Astrocyte of the cerebellum (primary cell): Measurements from ENCODE around the gene ARMCX2.
"Not testable (repeated sequence)": the region's sequence is repeated elsewhere in the genome, so short reads cannot be mapped to it uniquely, and the experiment has no call there.

Experiments used
- DNase-seq: peaks from one replicate; pipeline ENCODE4 v3.0.0-alpha.2; 2011; ENCODE audit warnings: low read depth
- H3K4me3 ChIP-seq: 2 replicates; pipeline ENCODE4 v1.5.1; 2011; ENCODE audit warnings: mild to moderate bottlenecking, low read depth, low read length, moderate library complexity
- CTCF ChIP-seq: IDR thresholded peaks from 2 replicates; pipeline ENCODE4 v1.5.1; 2012; ENCODE audit warnings: low read length, low read depth, moderate library complexity, mild to moderate bottlenecking; ENCODE audit errors: missing control alignments
- in situ Hi-C: cut with HindIII; loops from 2 replicates; pipeline ENCODE4 v1.10.0; 2017; ENCODE audit warnings: low sequenced_read_pairs

Gene ARMCX2

DNA sequence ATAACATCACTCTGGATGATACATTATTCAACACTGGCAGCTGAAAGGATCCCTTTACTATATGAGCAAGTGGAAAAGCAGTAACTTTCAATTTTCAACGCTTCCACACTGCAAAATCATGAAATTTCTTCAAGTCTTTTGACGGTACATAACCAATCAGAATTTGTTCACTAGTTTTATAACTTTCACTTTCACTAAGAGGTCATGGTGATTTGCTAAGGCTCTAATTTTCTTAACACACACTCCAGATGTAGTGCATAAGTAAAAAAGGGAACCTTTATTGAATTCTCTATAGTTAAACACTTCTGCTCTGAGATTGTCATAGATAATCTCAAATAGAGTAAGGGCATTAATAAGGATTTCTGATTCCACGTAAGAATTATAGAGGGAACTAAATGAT, 4.1 kb downstream of the ARMCX2 start:
- in situ Hi-C loops = no loop called here
- no peak overlapping the region for H3K4me3 ChIP-seq
- TF ChIP-seq CTCF = no peak
- no peak for DNase-seq

GRCh38 chrX:101647716-101648115, 11.9 kb downstream of the ARMCX2 start:
- H3K4me3 ChIP-seq, in situ Hi-C loops, DNase-seq: not testable (repeated sequence)

DNA sequence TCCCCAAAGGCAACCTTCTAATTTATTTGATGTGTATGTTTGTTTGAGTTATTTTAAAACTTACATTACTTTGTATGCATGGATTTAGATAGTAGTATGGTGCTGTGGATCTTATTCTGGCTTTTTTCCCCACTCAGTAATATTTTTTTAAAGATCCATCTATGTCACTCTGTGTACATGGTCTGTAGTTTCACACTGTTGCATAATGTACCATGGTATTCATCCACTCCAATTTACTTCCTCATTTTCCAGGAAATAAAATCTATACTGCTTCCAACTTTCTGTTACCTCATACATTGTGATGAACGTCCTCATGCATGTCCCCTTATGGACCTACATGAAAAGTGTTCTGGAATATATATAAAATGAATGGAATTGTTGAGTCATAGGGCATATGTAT, 17.6 kb downstream of the ARMCX2 start:
- no peak overlapping the region for H3K4me3 ChIP-seq
- no peak for TF ChIP-seq CTCF
- no peak for DNase-seq
- in situ Hi-C loops = no loop called here

- in situ Hi-C loops = no loop called here
- no peak overlapping the region for H3K4me3 ChIP-seq
- no peak for DNase-seq
- no peak for TF ChIP-seq CTCF
These were observed 20.1 kb downstream of the ARMCX2 start for GRCh38 chrX:101639583-101639982.

GRCh38 chrX:101619364-101619763, 40.3 kb downstream of the ARMCX2 start:
- no peak overlapping the region for H3K4me3 ChIP-seq
- in situ Hi-C loops = no loop called here
- DNase-seq = no peak
- no peak for TF ChIP-seq CTCF

DNA sequence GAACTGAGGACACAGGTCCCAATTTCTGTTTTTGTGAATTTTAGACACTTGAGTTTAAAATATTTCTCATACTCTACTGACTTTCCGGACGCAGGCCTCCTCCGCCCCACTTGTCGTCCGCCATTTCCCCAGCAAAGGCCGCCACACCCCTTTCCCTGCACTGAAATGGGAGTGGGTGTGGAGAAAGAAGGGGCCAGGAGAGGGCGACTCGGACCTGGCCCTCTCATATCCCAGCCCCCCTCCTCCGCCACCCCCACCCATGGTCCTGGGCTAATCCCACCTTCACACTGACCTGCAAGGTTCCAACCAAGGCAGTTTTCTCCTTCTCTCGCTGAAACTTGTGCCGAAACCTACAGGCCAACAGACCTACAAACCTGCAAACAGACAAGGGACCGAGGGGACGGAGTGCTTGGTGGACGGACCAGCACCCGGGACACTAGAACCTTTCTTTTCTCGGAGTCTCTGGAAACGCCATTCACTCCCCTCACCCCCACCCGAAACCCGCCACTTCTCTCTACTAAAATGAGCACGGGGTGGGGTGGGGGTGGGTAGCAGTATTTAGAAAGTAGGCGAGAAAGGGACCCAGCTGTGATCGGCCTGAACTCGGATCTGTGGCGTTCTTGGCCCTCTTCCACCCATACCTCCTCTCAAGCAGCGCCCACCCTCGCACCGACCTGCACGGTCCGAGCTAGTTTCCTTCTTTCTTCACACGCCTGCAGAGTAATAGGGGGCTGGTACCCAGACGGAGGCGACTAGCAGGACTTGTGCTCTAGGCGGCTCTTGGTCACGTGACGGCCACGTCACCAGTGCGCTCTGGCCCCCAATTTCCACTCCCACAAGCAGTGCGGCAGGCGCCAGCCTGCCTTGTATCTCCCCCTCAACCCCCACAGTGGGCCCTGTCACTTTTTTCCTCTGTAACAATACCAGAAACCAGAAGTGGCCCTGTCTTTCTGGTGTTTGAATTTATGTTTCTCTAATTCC, 42.1 kb downstream of the ARMCX2 start, which contains the start of gene ARMCX6:
Gene ARMCX6 (minus strand): TSS at position 790 of the 981 bp plus-strand sequence. CDS start 1,380 bp downstream, outside the sequence.
- peak; percentile 40 for TF ChIP-seq CTCF
- in situ Hi-C loops = no loop called here
- DNase-seq = peak; percentile 39
- H3K4me3 ChIP-seq = peak within 1 kb of the TSS; percentile 70

- DNase-seq = no peak
- H3K4me3 ChIP-seq = no peak overlapping the region
- TF ChIP-seq CTCF = no peak
- in situ Hi-C loops = no loop called here
These were observed 53.9 kb downstream of the ARMCX2 start for GRCh38 chrX:101605728-101606127.
